Measurements from ENCODE around the gene MARK4. TPM values are rescaled to one million over a fixed set of nuclear protein-coding genes. Genes with fewer than 3 reads are reported as not detected.
"Not testable (repeated sequence)": the region's sequence is repeated elsewhere in the genome, so short reads cannot be mapped to it uniquely, and the experiment has no call there.

Gene MARK4
- polyA plus RNA-seq, 1 donor from 2014 or later: 0.58 TPM

GRCh38 chr19:45224645-45225044 lies 26.4 kb upstream of the MARK4 start:
- Mint-ChIP-seq H3K27ac (no peak overlapping the region), H3K4me1 (no peaks in the 10 kb centered on the region), H3K4me3 (no peak overlapping the region), H3K27me3 (peaks cover 19% of the 10 kb centered on the region), H3K9me3 (no peaks in the 10 kb centered on the region), H3K36me3 (no peaks in the 10 kb centered on the region)

- H3K27me3 Mint-ChIP-seq: peaks cover 16% of the 10 kb centered on the region
- H3K9me3 Mint-ChIP-seq, H3K4me3 Mint-ChIP-seq: not testable (repeated sequence)
These were observed 22.0 kb upstream of the MARK4 start for GRCh38 chr19:45229056-45229455.

GRCh38 chr19:45231891-45232290 lies 19.2 kb upstream of the MARK4 start:
- Mint-ChIP-seq H3K9me3 (no peaks in the 10 kb centered on the region), H3K4me3 (no peak overlapping the region), H3K4me1 (peaks cover 0 to 9% (median 4%) of the 10 kb centered on the region in 3 donors), H3K27ac (peak overlapping the region in 1 of 3 donors; percentile 47), H3K27me3 (peaks cover 23% of the 10 kb centered on the region), H3K36me3 (no peaks in the 10 kb centered on the region)

More at GRCh38 chr19:45229056-45229455, 22.0 kb upstream of the MARK4 start:
- H3K27ac Mint-ChIP-seq, H3K36me3 Mint-ChIP-seq, H3K4me1 Mint-ChIP-seq: not testable (repeated sequence)

- no peak overlapping the region for H3K4me3 Mint-ChIP-seq
- peaks cover 20% of the 10 kb centered on the region for H3K27me3 Mint-ChIP-seq
These were observed 16.8 kb upstream of the MARK4 start for GRCh38 chr19:45234089-45234869.

GRCh38 chr19:45235485-45235884 lies 15.6 kb upstream of the MARK4 start:
- H3K27me3 Mint-ChIP-seq: peaks cover 20% of the 10 kb centered on the region
- H3K9me3 Mint-ChIP-seq: no peaks in the 10 kb centered on the region
- peak overlapping the region in 1 of 3 donors; percentile 57 for H3K27ac Mint-ChIP-seq
- H3K36me3 Mint-ChIP-seq: no peaks in the 10 kb centered on the region
- H3K4me3 Mint-ChIP-seq: peak overlapping the region in 1 of 4 donors; percentile 63
- peaks cover 0 to 9% (median 4%) of the 10 kb centered on the region in 3 donors for H3K4me1 Mint-ChIP-seq

More at GRCh38 chr19:45234089-45234869, 16.8 kb upstream of the MARK4 start:
- Mint-ChIP-seq H3K36me3 (no peaks in the 10 kb centered on the region), H3K9me3 (no peaks in the 10 kb centered on the region), H3K27ac (no peak overlapping the region), H3K4me1 (peaks cover 0 to 9% (median 4%) of the 10 kb centered on the region in 3 donors)

- Mint-ChIP-seq H3K27me3 (peaks cover 11% of the 10 kb centered on the region), H3K9me3 (peaks cover 0 to 2% (median 0%) of the 10 kb centered on the region in 3 donors), H3K4me3 (no peak overlapping the region), H3K27ac (no peak overlapping the region), H3K4me1 (peaks cover 0 to 9% (median 4%) of the 10 kb centered on the region in 3 donors), H3K36me3 (peaks cover 2% of the 10 kb centered on the region)
These were observed 12.5 kb upstream of the MARK4 start for GRCh38 chr19:45238556-45238955.

GRCh38 chr19:45243144-45243732 lies 7.8 kb upstream of the MARK4 start:
- peaks cover 2% of the 10 kb centered on the region for H3K36me3 Mint-ChIP-seq
- H3K4me3 Mint-ChIP-seq: no peak overlapping the region
- no peaks in the 10 kb centered on the region for H3K4me1 Mint-ChIP-seq
- H3K27me3 Mint-ChIP-seq: peaks cover 11% of the 10 kb centered on the region
- peaks cover 0 to 2% (median 0%) of the 10 kb centered on the region in 3 donors for H3K9me3 Mint-ChIP-seq
- H3K27ac Mint-ChIP-seq: no peak overlapping the region

- Mint-ChIP-seq H3K4me1 (no peaks in the 10 kb centered on the region), H3K27ac (no peak overlapping the region), H3K4me3 (no peak overlapping the region), H3K27me3 (peaks cover 11% of the 10 kb centered on the region), H3K9me3 (peaks cover 0 to 2% (median 0%) of the 10 kb centered on the region in 3 donors), H3K36me3 (peaks cover 2% of the 10 kb centered on the region)
These were observed 6.8 kb upstream of the MARK4 start for GRCh38 chr19:45244133-45244794.

GRCh38 chr19:45245334-45245787 lies 5.7 kb upstream of the MARK4 start, which contains the start of gene EXOC3L2:
TSS of gene EXOC3L2 (minus strand) at chr19:45245407. CDS start at chr19:45239045, 6,362 bp downstream.
- Mint-ChIP-seq H3K9me3 (peaks cover 0 to 2% (median 0%) of the 10 kb centered on the region in 3 donors), H3K4me3 (peak within 1 kb of the TSS in 1 of 4 donors; percentile 51), H3K36me3 (peaks cover 2% of the 10 kb centered on the region), H3K4me1 (no peaks in the 10 kb centered on the region), H3K27ac (peak within 1 kb of the TSS in 1 of 3 donors; percentile 62), H3K27me3 (peaks cover 11% of the 10 kb centered on the region)

- H3K27ac Mint-ChIP-seq: peak overlapping the region in 1 of 3 donors; percentile 62
- peaks cover 2% of the 10 kb centered on the region for H3K36me3 Mint-ChIP-seq
- H3K4me3 Mint-ChIP-seq: no peak overlapping the region
- H3K9me3 Mint-ChIP-seq: peaks cover 0 to 2% (median 0%) of the 10 kb centered on the region in 3 donors
- H3K27me3 Mint-ChIP-seq: peaks cover 11% of the 10 kb centered on the region
- H3K4me1 Mint-ChIP-seq: peaks cover 2 to 3% (median 3%) of the 10 kb centered on the region in 3 donors
These were observed 5.2 kb upstream of the MARK4 start for GRCh38 chr19:45245826-45246225.

- Mint-ChIP-seq H3K36me3 (no peaks in the 10 kb centered on the region), H3K4me3 (peak overlapping the region in 1 of 4 donors; percentile 68), H3K9me3 (no peaks in the 10 kb centered on the region), H3K27ac (no peak overlapping the region), H3K27me3 (peaks cover 11% of the 10 kb centered on the region), H3K4me1 (peaks cover 3 to 5% (median 3%) of the 10 kb centered on the region in 3 donors)
These were observed 3.9 kb upstream of the MARK4 start for GRCh38 chr19:45247136-45247535.

GRCh38 chr19:45249261-45250033 lies 1.6 kb upstream of the MARK4 start:
- peak overlapping the region in 2 of 4 donors; percentile 52 to 74 for H3K4me3 Mint-ChIP-seq
- no peaks in the 10 kb centered on the region for H3K36me3 Mint-ChIP-seq
- H3K4me1 Mint-ChIP-seq: peaks cover 5 to 15% (median 9%) of the 10 kb centered on the region in 3 donors

GRCh38 chr19:45250216-45250831 lies 747 bp upstream of the MARK4 start:
- Mint-ChIP-seq H3K27ac (peak overlapping the region in 1 of 3 donors; percentile 38), H3K9me3 (no peaks in the 10 kb centered on the region), H3K27me3 (no peaks in the 10 kb centered on the region), H3K4me3 (peak overlapping the region; percentile 74 to 91 (median 89)), H3K36me3 (no peaks in the 10 kb centered on the region), H3K4me1 (peaks cover 5 to 17% (median 9%) of the 10 kb centered on the region in 3 donors)

More at GRCh38 chr19:45249261-45250033, 1.6 kb upstream of the MARK4 start:
- H3K9me3 Mint-ChIP-seq: no peaks in the 10 kb centered on the region
- H3K27me3 Mint-ChIP-seq: peaks cover 8% of the 10 kb centered on the region
- peak overlapping the region in 1 of 3 donors; percentile 39 for H3K27ac Mint-ChIP-seq
